Activated T-cell treated with anti-CD3 and anti-CD28 coated beads for 4 hours (primary cell): ENCODE results near the gene PYGB.

ENCODE experiments used
- DNase-seq: peaks from one replicate; pipeline ENCODE4 v3.0.0-alpha.2; 2020

PYGB gene

DNA sequence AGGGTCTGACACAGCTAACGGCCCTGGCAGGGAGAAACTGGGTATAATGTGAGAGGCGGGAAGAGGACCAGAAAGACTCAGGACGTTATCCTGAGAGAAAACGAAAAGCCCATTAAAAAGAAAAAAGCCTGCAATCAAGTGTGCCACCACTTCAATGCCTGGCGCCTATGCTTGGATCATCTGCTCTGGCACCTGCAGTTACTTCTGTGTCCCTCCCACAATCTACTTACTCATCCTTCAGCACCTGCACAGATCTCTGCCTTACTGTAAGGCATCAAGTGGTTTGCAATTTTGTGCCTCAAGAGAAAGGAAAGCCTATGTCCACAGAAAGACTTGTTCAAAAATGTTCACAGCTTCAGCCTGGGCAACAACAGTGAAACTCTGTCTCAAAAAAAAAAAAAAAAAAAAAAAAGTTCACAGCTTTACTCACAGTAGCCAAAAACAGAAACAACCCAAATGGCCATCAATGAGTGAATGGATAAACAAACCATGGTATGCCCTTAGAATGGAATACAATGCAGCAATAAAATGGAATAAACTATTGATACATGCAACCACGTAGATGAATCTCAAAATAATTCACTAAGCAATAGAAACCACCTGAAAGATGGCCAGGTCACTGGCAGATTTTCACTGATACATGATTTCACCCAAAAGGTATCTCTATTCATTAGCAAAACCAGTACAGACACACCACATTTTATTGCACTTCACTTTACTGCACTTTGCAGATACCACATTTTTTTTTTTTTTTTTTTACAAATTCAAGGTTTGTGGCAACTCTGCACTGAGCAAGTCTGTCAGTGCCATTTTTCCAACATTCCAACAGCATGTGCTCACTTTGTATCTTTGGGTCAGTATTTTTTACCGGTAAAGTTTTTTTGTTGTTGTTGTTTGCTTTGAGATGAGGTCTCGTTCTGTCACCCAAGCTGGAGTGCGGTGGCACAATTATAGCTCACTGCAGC lies 94.1 kb downstream of the PYGB start:
- no peak for DNase-seq

GRCh38 chr20:25344634-25345033 lies 96.7 kb downstream of the PYGB start:
- DNase-seq, result no peak

DNA sequence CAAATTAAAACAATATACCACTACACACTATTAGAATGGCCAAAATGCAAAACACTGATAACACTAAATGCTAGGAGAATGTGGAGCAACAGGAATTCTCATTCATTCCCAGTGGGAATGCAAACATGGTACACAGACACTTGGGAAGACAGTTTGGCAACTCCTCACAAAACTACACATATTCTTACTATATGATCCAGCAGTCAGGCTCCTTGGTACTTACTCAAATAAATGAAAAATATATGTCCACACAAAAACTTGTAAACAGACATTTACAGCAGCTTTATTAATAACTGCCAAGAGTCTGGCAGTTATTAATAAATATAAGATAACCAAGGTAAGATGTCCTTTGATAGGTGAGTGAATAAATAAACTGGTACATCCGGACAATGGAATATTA lies 97.8 kb downstream of the PYGB start:
- DNase-seq, result no peak

DNA sequence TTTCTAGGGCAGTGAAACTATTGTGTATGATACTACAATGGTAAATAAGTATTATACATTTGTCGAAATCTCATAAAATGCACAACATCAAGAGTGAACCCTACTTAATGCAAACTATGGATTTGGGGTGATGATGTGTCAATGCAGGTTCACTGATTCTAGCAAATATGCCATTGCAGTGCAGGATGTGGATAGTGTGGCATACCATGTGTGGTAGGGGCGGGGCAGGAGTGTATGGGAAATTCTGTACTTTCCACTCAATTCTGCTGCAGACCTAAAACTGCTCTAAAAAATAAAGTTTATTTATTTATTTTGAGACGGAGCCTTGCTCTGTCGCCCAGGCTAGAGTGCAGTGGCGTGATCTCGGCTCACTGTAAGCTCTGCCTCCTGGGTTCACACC lies 98.5 kb downstream of the PYGB start:
- no peak for DNase-seq
